SU-DHL-6 (cell line): ENCODE measurements around the gene GNG14.
"Not testable (repeated sequence)": the region's sequence is repeated elsewhere in the genome, so short reads cannot be mapped to it uniquely, and the experiment has no call there.

Experiments
- H2AFZ ChIP-seq: fragments of 200-600 bp; sonication (generic); 2 replicates; pipeline ENCODE4 v1.6.1; 2014; ENCODE audit warnings: low read depth, mild to moderate bottlenecking, moderate library complexity, mixed read lengths, antibody characterized with exemption, low read length; ENCODE audit not compliant: severe bottlenecking
- H3F3A ChIP-seq: fragments of 200-600 bp; shearing (Covaris generic); 2 replicates; pipeline ENCODE4 v1.6.0; 2016; ENCODE audit warnings: antibody characterized with exemption, mild to moderate bottlenecking; ENCODE audit not compliant: insufficient read depth
- H3K27ac ChIP-seq: fragments of 200-600 bp; sonication (generic); 2 replicates; pipeline ENCODE4 v1.5.1; 2016; ENCODE audit warnings: low read depth, mild to moderate bottlenecking, low read length, moderate library complexity, mixed read lengths
- H3K27me3 ChIP-seq: fragments of 200-600 bp; sonication (generic), shearing (Covaris generic); 2 replicates; pipeline ENCODE4 v1.6.0; 2014; ENCODE audit warnings: mild to moderate bottlenecking, low read length
- H3K36me3 ChIP-seq: fragments of 200-600 bp; sonication (generic); 2 replicates; pipeline ENCODE4 v1.6.1; 2014; ENCODE audit warnings: mild to moderate bottlenecking, low read length, mixed read lengths
- H3K4me2 ChIP-seq: fragments of 300-600, 200-600 bp; shearing (Covaris generic), sonication (generic); 2 replicates; pipeline ENCODE4 v1.6.0; 2014; ENCODE audit warnings: low read length, low read depth, mild to moderate bottlenecking; ENCODE audit not compliant: poor library complexity, severe bottlenecking
- H3K4me3 ChIP-seq: fragments of 200-600 bp; sonication (generic); 2 replicates; pipeline ENCODE4 v1.5.1; 2014; ENCODE audit warnings: antibody characterized with exemption, low read length, mild to moderate bottlenecking, mixed read lengths; ENCODE audit not compliant: insufficient read depth, poor library complexity, severe bottlenecking
- H3K79me2 ChIP-seq: fragments of 200-600 bp; sonication (generic); 2 replicates; pipeline ENCODE4 v1.6.1; 2014; ENCODE audit warnings: mild to moderate bottlenecking, low read length, moderate library complexity; ENCODE audit not compliant: insufficient read depth
- H3K9ac ChIP-seq: fragments of 200-600 bp; sonication (generic); 2 replicates; pipeline ENCODE4 v1.7.0; 2014; ENCODE audit warnings: mild to moderate bottlenecking, low read length
- H3K9me2 ChIP-seq: fragments of 200-600 bp; sonication (generic); replicated peaks from 2 replicates; pipeline ENCODE4 v1.6.1; 2014; ENCODE audit warnings: low read length; ENCODE audit not compliant: insufficient read depth
- H3K9me3 ChIP-seq: fragments of 200-600 bp; sonication (generic); 2 replicates; pipeline ENCODE4 v1.6.1; 2014; ENCODE audit warnings: low read length, mixed read lengths; ENCODE audit not compliant: insufficient read depth
- H4K20me1 ChIP-seq: fragments of 200-600 bp; sonication (generic); 2 replicates; pipeline ENCODE4 v1.6.1; 2014; ENCODE audit warnings: low read depth, mild to moderate bottlenecking, antibody characterized with exemption, low read length, moderate library complexity, mixed read lengths
- CTCF ChIP-seq: fragments of 200-600 bp; sonication (generic); IDR thresholded peaks from one replicate; pipeline ENCODE4 v1.5.1; 2017; ENCODE audit warnings: antibody characterized with exemption, mild to moderate bottlenecking, low read length, moderate library complexity; ENCODE audit not compliant: insufficient read depth, poor library complexity, severe bottlenecking
- EZH2phosphoT487 ChIP-seq: fragments of 200-600 bp; sonication (generic), shearing (Covaris generic); conservative IDR thresholded peaks from 2 replicates; pipeline ENCODE4 v1.6.1; 2018; ENCODE audit warnings: mild to moderate bottlenecking, antibody characterized with exemption, low read length, moderate library complexity, mixed read lengths

GNG14 gene

DNA sequence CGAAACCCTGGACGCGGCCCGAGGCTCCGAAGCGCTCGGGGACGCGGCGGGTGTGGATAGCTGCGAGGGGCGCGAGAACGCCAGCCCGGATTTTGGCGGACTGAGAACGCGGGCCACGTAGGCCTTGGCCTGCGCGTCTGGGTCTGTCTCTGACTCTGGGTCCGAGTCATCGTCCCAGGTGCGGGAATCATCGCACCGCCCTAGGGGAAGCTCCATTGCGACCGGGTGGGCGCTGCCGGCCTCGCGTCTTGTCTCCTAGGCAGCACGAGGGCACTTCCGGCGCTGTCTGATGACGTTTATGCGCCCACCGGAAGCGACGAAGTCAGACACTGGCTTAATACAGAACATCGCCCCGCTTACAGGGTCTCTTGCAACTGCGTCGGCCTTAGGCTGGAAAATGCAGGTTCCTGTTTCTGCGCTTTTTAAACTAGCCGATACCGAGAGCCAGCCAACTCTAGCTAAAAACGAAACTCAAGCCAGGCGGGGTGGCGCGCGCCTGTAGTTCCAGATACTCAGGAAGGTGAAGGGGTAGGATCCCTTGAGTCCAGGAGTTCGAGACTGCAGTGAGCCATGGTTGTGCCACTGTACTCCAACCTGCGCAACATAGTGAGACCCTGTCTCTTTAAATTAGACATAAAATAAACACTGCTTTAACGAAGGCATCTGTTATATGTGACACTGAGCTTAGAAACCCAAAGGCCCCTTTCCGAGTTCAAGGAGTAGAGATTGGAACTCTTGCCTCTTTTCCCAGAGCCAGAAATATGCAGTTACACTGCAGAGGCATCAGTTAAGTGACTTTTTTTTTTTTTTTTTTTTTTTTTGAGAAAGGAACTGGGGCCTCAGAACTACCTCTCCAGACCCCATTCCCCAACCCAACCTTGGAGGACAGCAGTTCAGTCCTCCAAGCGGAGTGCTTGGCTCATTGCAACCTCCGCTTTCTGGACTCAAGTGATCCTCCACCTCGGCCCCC is 8.9 kb downstream of the GNG14 start, which contains the start of gene FBXW9:
Gene FBXW9, minus strand, starts transcription at position 266 of the 970 bp plus-strand sequence. Its CDS starts 50 bp downstream, at position 216.
- Histone ChIP-seq H2AFZ (peak within 1 kb of the TSS; percentile 55), H3K9me3 (no peaks in the 10 kb centered on the region), H3K4me2 (peak within 1 kb of the TSS; percentile 72), H3F3A (peaks cover 24% of the 10 kb centered on the region), H3K27me3 (no peaks in the 10 kb centered on the region), H3K9ac (peak within 1 kb of the TSS; percentile 57), H3K27ac (peak within 1 kb of the TSS; percentile 83), H3K36me3 (no peaks in the 10 kb centered on the region), H4K20me1 (no peaks in the 10 kb centered on the region), H3K4me3 (peak within 1 kb of the TSS; percentile 57), H3K9me2 (no peaks in the 10 kb centered on the region), H3K79me2 (no peaks in the 10 kb centered on the region)
- TF ChIP-seq EZH2phosphoT487 (no peak), CTCF (no peak)

- Histone ChIP-seq H3F3A (peaks cover 24% of the 10 kb centered on the region), H3K4me2 (peak overlapping the region; percentile 72), H3K9ac (peak overlapping the region; percentile 57)
- not testable (repeated sequence) for H3K27me3 ChIP-seq, H3K79me2 ChIP-seq, H3K27ac ChIP-seq, H2AFZ ChIP-seq, H3K9me2 ChIP-seq, H4K20me1 ChIP-seq, H3K4me3 ChIP-seq, H3K36me3 ChIP-seq, H3K9me3 ChIP-seq
These were observed 9.6 kb downstream of the GNG14 start for GRCh38 chr19:12697425-12697824.

DNA sequence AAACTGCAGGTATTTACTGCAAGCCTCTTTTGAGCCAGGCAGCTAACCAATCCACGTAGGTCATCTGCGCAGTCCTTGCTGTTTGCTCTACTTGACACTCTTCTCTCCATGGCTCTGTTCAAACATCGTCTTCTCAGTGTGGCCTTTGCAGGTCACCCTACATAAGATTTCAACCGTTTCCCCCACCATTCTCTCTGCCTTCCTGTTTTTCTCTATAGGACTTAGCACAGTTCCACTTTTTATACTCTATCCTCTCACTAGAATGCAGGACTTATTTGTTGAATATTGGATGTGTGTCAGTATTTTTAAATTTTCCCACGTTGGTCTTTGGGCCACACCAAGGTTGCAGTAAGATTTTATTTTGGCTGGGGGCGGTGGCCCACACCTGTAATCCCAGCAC is 10.3 kb downstream of the GNG14 start:
- Histone ChIP-seq H4K20me1 (no peaks in the 10 kb centered on the region), H3K27me3 (no peaks in the 10 kb centered on the region), H3K4me3 (no peak overlapping the region), H3K79me2 (no peaks in the 10 kb centered on the region), H3F3A (peaks cover 24% of the 10 kb centered on the region), H3K36me3 (no peaks in the 10 kb centered on the region), H3K9me3 (no peaks in the 10 kb centered on the region), H3K4me2 (no peak overlapping the region), H2AFZ (no peak overlapping the region), H3K9me2 (no peaks in the 10 kb centered on the region), H3K27ac (no peak overlapping the region), H3K9ac (no peak overlapping the region)
- no peak for TF ChIP-seq EZH2phosphoT487
- TF ChIP-seq CTCF = no peak
